GM21423 (cell line): ENCODE measurements around the gene XRN1.
"Not testable (repeated sequence)": the region's sequence is repeated elsewhere in the genome, so short reads cannot be mapped to it uniquely, and the experiment has no call there.

Experiments
- ATAC-seq: cut with Tn5 transposase; IDR thresholded peaks from one replicate; pipeline ENCODE4 v1.9.1; 2021; ENCODE audit warnings: mild to moderate bottlenecking, moderate library complexity; ENCODE audit not compliant: unreplicated experiment

The XRN1 gene, protein sequence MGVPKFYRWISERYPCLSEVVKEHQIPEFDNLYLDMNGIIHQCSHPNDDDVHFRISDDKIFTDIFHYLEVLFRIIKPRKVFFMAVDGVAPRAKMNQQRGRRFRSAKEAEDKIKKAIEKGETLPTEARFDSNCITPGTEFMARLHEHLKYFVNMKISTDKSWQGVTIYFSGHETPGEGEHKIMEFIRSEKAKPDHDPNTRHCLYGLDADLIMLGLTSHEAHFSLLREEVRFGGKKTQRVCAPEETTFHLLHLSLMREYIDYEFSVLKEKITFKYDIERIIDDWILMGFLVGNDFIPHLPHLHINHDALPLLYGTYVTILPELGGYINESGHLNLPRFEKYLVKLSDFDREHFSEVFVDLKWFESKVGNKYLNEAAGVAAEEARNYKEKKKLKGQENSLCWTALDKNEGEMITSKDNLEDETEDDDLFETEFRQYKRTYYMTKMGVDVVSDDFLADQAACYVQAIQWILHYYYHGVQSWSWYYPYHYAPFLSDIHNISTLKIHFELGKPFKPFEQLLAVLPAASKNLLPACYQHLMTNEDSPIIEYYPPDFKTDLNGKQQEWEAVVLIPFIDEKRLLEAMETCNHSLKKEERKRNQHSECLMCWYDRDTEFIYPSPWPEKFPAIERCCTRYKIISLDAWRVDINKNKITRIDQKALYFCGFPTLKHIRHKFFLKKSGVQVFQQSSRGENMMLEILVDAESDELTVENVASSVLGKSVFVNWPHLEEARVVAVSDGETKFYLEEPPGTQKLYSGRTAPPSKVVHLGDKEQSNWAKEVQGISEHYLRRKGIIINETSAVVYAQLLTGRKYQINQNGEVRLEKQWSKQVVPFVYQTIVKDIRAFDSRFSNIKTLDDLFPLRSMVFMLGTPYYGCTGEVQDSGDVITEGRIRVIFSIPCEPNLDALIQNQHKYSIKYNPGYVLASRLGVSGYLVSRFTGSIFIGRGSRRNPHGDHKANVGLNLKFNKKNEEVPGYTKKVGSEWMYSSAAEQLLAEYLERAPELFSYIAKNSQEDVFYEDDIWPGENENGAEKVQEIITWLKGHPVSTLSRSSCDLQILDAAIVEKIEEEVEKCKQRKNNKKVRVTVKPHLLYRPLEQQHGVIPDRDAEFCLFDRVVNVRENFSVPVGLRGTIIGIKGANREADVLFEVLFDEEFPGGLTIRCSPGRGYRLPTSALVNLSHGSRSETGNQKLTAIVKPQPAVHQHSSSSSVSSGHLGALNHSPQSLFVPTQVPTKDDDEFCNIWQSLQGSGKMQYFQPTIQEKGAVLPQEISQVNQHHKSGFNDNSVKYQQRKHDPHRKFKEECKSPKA (N-terminal part only)

GRCh38 chr3:142447852-142448823, at the start of gene XRN1:
Gene XRN1 (minus strand): TSS chr3:142448037. CDS start chr3:142447944, 93 bp downstream.
- ATAC-seq, result peak; percentile 84

GRCh38 chr3:142495103-142495502, 47.3 kb upstream of the XRN1 start:
- ATAC-seq, result no peak

- ATAC-seq, result no peak
Observed at GRCh38 chr3:142492184-142492583, 44.3 kb upstream of the XRN1 start.

DNA sequence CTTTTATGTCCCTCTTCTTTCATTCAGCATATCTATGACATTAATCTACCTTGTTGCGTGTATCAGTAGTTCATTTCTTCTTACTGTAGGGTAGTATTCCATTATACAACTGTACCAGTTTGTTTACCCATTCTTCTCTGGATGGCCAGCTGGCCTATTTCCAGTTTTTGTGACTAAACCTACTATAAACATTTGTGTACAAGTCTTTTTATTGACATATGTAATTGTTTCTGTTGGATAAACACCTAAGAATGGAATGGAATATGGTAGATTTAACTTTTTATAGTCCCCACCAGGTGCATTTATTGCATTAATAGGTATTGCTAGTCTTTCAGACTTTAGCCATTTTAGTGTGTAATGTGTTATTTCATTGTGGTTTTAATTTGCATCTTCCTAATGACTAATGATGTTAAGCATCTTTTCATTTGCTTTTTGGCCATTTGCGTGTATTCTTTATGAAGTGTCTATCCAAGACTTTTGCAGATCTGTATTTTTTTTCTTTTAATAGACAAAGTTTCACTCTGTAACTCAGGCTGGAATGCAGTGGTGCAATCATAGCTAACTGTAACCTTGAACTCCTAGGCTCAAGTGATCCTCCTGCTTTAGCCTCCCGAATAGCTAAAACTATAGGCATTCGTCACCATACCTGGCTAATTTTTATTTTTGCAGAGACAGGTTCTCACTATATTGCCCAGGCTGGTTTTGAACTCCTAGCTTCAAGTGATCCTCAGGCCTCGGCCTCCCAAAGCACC, 41.9 kb upstream of the XRN1 start:
- no peak for ATAC-seq

- ATAC-seq, result no peak
Observed at GRCh38 chr3:142484912-142485435, 37.1 kb upstream of the XRN1 start.

DNA sequence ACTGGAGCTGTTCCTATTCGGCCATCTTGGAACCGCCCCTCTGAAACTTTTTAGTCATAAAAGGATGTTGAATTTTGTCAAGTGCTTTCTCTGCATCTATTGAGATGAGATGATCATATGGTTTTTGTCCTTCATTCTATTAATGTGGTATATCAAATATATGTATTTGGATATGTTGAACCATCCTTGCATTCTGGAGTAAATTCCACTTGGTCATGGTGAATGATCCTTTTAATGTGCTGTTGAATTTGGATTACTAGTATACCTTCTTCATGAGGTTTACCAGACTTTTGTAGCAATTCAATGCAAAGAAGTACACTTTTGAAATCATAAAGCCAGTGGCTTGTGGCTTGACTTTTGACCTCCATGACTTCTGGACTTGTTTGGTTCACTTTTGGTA, 33.4 kb upstream of the XRN1 start:
- ATAC-seq, result no peak

GRCh38 chr3:142470826-142471225, 23.0 kb upstream of the XRN1 start:
- ATAC-seq, result no peak

- ATAC-seq, result no peak
Observed at GRCh38 chr3:142468456-142468855, 20.6 kb upstream of the XRN1 start.

GRCh38 chr3:142467768-142468167, 19.9 kb upstream of the XRN1 start:
- no peak for ATAC-seq

DNA sequence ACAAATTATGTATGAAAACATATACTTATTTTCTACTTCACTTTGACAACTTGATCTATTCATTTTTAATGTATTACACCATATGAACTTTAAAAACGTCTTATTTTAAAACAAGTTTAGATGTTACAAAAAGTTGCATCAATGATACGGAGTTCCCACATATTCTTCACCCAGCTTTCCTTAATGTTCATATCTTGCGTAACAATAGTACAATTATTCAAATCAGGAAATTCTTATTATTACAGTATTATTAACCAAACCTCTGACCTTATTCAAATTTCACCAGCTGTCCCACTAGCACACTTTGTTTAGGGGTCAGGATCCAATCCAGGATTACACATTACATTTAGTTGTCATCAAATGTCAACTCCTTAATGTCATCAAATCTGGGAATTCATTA, 12.9 kb upstream of the XRN1 start:
- ATAC-seq, result no peak

DNA sequence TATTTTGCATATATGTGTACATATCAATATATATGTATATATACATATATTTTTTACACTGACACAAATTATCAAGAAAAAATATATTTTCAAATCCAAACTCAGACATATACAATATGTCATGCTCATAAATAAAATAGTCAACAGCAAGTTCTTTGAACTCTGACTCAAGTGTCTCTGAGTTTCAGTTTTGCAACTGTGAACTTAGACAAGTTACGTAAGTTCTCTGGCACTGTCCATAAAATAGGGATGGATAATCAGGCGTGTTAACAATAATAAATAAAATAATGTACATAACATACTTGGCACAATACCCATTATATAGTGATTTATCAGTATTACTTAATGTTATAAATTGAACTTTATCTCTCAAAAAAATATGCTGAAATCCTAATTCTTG, 12.1 kb upstream of the XRN1 start:
- ATAC-seq, result no peak

- no peak for ATAC-seq
Observed at GRCh38 chr3:142459096-142459495, 11.3 kb upstream of the XRN1 start.

- ATAC-seq, result no peak
Observed at GRCh38 chr3:142450881-142451280, 3.0 kb upstream of the XRN1 start.

- no peak for ATAC-seq
Observed at GRCh38 chr3:142450189-142450588, 2.4 kb upstream of the XRN1 start.

DNA sequence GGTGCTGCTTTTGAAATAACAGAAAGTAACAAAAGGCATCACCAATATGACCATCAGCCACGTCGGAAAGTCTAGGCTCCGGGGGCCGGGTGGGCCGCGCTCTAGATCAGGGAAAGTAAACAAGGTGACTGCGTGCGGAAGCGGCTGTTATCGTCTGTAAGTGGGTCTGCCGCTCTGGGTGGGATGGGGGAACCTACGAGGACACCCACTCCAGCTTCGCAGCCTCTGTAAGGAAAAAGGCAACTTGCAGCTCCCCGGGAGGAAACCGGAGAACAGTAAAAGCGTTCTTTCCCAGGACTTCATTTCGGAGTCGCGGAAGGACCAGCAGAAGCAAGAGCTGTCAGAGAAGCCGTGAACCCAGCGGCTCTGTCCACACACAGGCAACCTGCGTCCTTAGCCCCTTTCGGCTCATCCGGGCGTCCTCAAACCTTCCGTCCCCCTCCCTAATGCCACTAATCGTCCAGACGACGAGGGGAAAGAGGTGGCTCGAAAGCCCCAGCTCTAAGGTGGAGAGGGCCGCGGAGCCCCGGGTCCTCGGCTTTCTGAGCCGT, 461 bp downstream of the XRN1 start:
- peak; percentile 22 for ATAC-seq

- peak; percentile 57 for ATAC-seq
Observed at GRCh38 chr3:142445816-142446254, 2.0 kb downstream of the XRN1 start.

GRCh38 chr3:142444343-142444742, 3.5 kb downstream of the XRN1 start:
- ATAC-seq, result no peak

DNA sequence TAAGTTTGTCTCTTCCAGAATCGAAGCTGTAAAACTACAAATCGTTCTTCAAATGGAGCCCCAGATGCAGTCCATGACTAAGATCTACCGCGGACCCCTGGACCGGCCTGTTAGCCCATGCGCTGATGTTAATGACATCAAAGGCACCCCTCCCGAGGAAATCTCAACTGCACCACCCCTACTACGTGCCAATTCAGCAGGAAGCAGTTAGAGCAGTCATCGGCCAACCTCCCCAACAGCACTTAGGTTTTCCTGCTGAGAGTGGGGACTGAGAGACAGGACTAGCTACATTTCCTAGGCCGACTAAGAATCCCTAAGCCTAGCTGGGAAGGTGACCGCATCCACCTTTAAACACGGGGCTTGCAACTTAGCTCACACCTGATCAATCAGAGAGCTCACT, 4.8 kb downstream of the XRN1 start:
- ATAC-seq, result not testable (repeated sequence)
